HUES48 (cell line): ENCODE measurements around the gene CORO7.
"Not testable (repeated sequence)": the region's sequence is repeated elsewhere in the genome, so short reads cannot be mapped to it uniquely, and the experiment has no call there.

Experiments
- H3K27ac ChIP-seq: one replicate; pipeline ENCODE4 v1.7.0; 2013; ENCODE audit warnings: low read depth, low read length, inconsistent platforms
- H3K27me3 ChIP-seq: 2 replicates; pipeline ENCODE4 v1.6.1; 2013; ENCODE audit warnings: mild to moderate bottlenecking, low read length; ENCODE audit not compliant: control insufficient read depth, insufficient read depth
- H3K36me3 ChIP-seq: 2 replicates; pipeline ENCODE4 v1.6.1; 2013; ENCODE audit warnings: low read length; ENCODE audit not compliant: control insufficient read depth, insufficient read depth
- H3K4me1 ChIP-seq: 2 replicates; pipeline ENCODE4 v1.6.1; 2013; ENCODE audit warnings: mild to moderate bottlenecking, low read length; ENCODE audit not compliant: control insufficient read depth, insufficient read depth
- H3K4me3 ChIP-seq: 2 replicates; pipeline ENCODE4 v1.5.1; 2013; ENCODE audit warnings: mild to moderate bottlenecking, low read depth, low read length
- H3K9ac ChIP-seq: 2 replicates; pipeline ENCODE4 v1.6.1; 2013; ENCODE audit warnings: mild to moderate bottlenecking, low read depth, low read length, moderate library complexity
- H3K9me3 ChIP-seq: 2 replicates; pipeline ENCODE4 v1.6.1; 2013; ENCODE audit warnings: low read length; ENCODE audit not compliant: control insufficient read depth, insufficient read depth

Gene CORO7

DNA sequence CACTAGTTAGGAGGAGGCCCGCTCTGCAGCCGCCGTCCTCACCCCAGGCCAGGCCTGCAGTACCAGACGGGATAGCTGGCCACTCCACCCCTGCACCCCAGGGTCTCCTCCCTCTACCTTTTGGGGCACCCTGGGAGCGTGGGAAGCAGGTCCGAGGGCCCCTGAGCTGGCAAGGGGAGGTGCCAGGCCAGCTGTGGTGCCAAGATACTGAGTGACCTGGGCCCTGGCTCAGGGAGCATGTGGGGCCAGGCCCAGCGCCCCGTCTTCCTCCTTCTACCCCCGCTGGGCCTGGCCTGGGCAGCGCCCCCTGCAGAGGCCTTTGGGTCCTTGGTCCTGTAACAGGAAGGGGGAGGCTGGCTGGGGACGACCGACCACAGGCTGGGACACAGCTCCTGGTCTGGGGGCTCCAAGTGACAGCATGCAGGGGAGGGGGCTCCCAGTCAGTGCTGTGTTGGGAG is 78.2 kb downstream of the CORO7 start:
- no peak overlapping the region for H3K9ac ChIP-seq
- no peak overlapping the region for H3K4me3 ChIP-seq
- no peaks in the 10 kb centered on the region for H3K4me1 ChIP-seq
- H3K9me3 ChIP-seq, result no peaks in the 10 kb centered on the region
- H3K27me3 ChIP-seq, result no peaks in the 10 kb centered on the region
- H3K27ac ChIP-seq, result no peak overlapping the region
- H3K36me3 ChIP-seq, result peaks cover 69% of the 10 kb centered on the region

GRCh38 chr16:4337540-4338088 is 78.8 kb downstream of the CORO7 start:
- no peaks in the 10 kb centered on the region for H3K27me3 ChIP-seq
- no peak overlapping the region for H3K4me3 ChIP-seq
- H3K4me1 ChIP-seq, result no peaks in the 10 kb centered on the region
- H3K36me3 ChIP-seq, result peaks cover 74% of the 10 kb centered on the region
- no peak overlapping the region for H3K27ac ChIP-seq
- H3K9me3 ChIP-seq, result no peaks in the 10 kb centered on the region
- H3K9ac ChIP-seq, result no peak overlapping the region

DNA sequence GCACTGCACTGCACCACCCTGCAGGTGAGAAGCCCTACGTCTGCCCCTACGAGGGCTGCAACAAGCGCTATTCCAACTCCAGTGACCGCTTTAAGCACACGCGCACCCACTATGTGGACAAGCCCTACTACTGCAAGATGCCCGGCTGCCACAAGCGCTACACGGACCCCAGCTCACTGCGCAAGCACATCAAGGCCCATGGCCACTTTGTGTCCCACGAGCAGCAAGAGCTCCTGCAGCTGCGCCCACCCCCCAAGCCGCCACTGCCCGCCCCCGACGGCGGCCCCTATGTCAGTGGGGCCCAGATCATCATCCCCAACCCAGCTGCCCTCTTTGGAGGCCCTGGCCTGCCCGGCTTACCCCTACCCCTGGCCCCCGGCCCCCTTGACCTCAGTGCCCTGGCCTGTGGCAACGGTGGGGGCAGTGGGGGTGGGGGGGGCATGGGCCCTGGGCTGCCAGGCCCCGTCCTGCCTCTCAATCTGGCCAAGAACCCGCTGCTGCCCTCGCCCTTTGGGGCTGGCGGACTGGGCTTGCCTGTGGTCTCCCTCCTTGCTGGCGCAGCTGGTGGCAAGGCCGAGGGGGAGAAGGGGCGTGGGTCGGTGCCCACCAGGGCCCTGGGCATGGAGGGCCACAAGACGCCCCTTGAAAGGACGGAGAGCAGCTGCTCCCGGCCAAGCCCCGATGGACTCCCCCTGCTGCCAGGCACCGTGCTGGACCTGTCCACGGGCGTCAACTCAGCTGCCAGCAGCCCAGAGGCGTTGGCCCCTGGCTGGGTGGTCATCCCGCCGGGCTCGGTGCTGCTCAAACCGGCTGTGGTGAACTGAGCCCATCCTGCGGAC is 79.5 kb downstream of the CORO7 start:
- Histone ChIP-seq H3K4me1 (no peaks in the 10 kb centered on the region), H3K9ac (no peak overlapping the region), H3K9me3 (no peaks in the 10 kb centered on the region), H3K27ac (no peak overlapping the region), H3K4me3 (no peak overlapping the region), H3K36me3 (peaks cover 75% of the 10 kb centered on the region), H3K27me3 (no peaks in the 10 kb centered on the region)

DNA sequence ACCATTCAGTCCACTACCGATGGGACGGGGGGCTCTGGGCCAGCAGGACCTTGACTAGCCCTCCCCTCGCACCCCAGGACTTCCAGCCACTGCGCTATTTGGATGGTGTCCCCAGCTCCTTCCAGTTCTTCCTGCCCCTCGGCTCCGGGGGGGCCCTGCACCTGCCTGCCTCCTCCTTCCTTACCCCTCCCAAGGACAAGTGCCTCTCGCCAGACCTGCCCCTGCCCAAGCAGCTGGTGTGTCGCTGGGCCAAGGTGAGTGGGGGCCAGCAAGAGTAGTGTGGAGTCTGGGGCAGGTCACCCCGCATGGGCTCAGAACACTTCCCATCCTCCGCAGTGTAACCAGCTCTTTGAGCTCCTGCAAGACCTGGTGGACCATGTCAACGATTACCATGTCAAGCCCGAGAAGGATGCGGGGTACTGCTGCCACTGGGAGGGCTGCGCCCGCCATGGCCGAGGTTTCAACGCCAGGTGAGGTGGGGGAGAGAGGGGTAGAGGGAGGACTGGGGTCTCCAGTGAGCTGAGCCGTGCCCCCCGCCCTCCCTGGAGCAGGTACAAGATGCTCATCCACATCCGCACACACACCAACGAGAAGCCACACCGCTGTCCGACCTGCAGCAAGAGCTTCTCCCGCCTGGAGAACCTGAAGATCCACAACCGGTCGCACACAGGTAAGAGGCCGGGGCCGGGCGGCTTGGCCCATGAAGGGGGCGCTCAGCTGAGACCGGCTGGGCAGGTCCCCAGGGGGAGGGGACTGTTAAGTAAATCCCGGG is 81.5 kb downstream of the CORO7 start:
- Histone ChIP-seq H3K27ac (no peak overlapping the region), H3K4me1 (no peaks in the 10 kb centered on the region), H3K4me3 (no peak overlapping the region), H3K27me3 (no peaks in the 10 kb centered on the region), H3K9me3 (no peaks in the 10 kb centered on the region), H3K36me3 (peaks cover 57% of the 10 kb centered on the region), H3K9ac (no peak overlapping the region)

GRCh38 chr16:4333714-4334113 is 82.7 kb downstream of the CORO7 start:
- not testable (repeated sequence) for H3K4me1 ChIP-seq, H3K27me3 ChIP-seq, H3K4me3 ChIP-seq, H3K9ac ChIP-seq, H3K9me3 ChIP-seq, H3K27ac ChIP-seq
- peaks cover 45% of the 10 kb centered on the region for H3K36me3 ChIP-seq

DNA sequence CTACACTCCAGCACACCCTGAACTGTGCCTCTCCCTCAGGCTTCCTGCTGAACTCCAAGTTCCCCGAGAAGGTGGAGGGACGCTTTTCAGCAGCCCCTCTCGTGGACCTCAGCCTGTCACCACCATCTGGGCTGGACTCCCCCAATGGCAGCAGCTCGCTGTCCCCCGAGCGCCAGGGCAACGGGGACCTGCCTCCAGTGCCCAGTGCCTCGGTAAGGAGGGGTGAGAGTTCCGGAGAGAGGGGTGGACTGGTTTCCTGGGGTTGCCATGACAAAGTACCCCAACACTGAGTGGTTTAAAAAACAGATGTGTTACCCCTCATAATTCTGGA is 83.1 kb downstream of the CORO7 start:
- Histone ChIP-seq H3K27me3 (no peaks in the 10 kb centered on the region), H3K4me3 (no peak overlapping the region), H3K9ac (no peak overlapping the region), H3K27ac (no peak overlapping the region), H3K9me3 (no peaks in the 10 kb centered on the region), H3K36me3 (peaks cover 44% of the 10 kb centered on the region), H3K4me1 (peaks cover 7% of the 10 kb centered on the region)

- H3K4me3 ChIP-seq, result no peak overlapping the region
- H3K36me3 ChIP-seq, result peaks cover 43% of the 10 kb centered on the region
- no peaks in the 10 kb centered on the region for H3K9me3 ChIP-seq
- H3K27me3 ChIP-seq, result no peaks in the 10 kb centered on the region
- H3K4me1 ChIP-seq, result peaks cover 7% of the 10 kb centered on the region
- no peak overlapping the region for H3K9ac ChIP-seq
- H3K27ac ChIP-seq, result no peak overlapping the region
These were observed 83.6 kb downstream of the CORO7 start for GRCh38 chr16:4332623-4333307.

GRCh38 chr16:4332083-4332482 is 84.3 kb downstream of the CORO7 start:
- no peak overlapping the region for H3K9ac ChIP-seq
- H3K27me3 ChIP-seq, result no peaks in the 10 kb centered on the region
- H3K4me3 ChIP-seq, result no peak overlapping the region
- no peaks in the 10 kb centered on the region for H3K9me3 ChIP-seq
- peaks cover 7% of the 10 kb centered on the region for H3K4me1 ChIP-seq
- peaks cover 36% of the 10 kb centered on the region for H3K36me3 ChIP-seq
- no peak overlapping the region for H3K27ac ChIP-seq

- H3K36me3 ChIP-seq, result peaks cover 22% of the 10 kb centered on the region
- H3K9ac ChIP-seq, result no peak overlapping the region
- no peak overlapping the region for H3K27ac ChIP-seq
- H3K4me3 ChIP-seq, result no peak overlapping the region
- H3K4me1 ChIP-seq, result peaks cover 7% of the 10 kb centered on the region
- no peaks in the 10 kb centered on the region for H3K27me3 ChIP-seq
- H3K9me3 ChIP-seq, result no peaks in the 10 kb centered on the region
These were observed 86.0 kb downstream of the CORO7 start for GRCh38 chr16:4330277-4330874.

DNA sequence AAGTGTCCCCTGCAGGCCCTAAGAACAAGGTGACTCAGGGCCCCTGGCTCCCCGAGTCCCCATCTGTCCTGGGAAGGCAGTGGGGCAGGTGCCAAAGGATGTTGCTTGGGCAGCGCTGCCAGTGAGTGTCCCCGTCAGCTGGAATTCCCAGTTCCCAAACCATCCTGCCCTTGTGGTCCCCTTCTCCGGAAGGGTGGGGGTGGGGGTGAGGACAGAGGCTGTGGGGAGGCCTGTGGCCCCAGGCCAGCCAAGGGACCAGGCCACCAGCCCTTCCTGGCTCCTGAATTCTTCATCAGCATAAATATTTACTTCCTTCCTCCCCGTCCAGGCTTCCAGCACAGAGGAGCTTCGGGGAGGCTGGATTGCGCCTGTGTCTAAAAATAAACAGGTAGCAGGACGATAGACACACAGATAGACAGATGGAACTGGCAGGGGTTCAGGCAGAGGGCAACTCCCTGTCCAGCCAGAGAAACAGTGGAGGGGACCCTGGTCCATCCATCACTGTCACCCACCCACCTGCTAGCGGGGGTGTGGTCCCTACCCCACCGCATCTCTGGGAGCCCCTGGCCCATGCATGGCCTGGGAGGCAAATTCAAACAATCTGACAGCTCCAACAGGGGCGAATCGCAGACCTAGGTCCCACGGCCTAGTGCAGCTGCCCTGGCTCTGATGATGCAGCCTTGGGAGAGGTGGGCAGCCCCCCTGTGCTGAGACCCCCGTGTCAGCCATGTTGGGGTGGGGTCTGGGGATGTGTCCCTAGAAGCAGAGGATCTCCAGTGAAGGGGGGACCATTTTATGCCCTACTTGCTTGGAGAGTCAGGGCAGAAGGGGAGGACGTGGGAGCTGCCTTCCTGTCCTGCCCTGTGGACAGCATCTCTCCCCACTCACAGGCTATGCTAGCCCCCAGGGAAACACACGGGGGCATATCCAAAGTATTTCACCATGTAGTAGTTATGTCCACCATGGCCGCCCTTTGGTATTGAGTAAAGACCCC is 87.3 kb downstream of the CORO7 start:
- no peak overlapping the region for H3K4me3 ChIP-seq
- peaks cover 12% of the 10 kb centered on the region for H3K36me3 ChIP-seq

More for the DNA sequence above, 87.3 kb downstream of the CORO7 start:
- no peak overlapping the region for H3K9ac ChIP-seq
- peaks cover 14% of the 10 kb centered on the region for H3K4me1 ChIP-seq
- H3K9me3 ChIP-seq, result no peaks in the 10 kb centered on the region
- no peaks in the 10 kb centered on the region for H3K27me3 ChIP-seq
- peak overlapping the region; percentile 78 for H3K27ac ChIP-seq
